Erythroblast (primary cell): Measurements from ENCODE around the gene ZFP82.

Source experiments
- GATA1 ChIP-seq: IDR thresholded peaks from 2 replicates; pipeline ENCODE4 v1.6.1; 2011; ENCODE audit warnings: low read depth, mild to moderate bottlenecking, control low read depth, low read length, moderate library complexity
- POLR2A ChIP-seq: IDR thresholded peaks from 2 replicates; pipeline ENCODE4 v1.6.1; 2011; ENCODE audit warnings: mild to moderate bottlenecking, low read length

DNA sequence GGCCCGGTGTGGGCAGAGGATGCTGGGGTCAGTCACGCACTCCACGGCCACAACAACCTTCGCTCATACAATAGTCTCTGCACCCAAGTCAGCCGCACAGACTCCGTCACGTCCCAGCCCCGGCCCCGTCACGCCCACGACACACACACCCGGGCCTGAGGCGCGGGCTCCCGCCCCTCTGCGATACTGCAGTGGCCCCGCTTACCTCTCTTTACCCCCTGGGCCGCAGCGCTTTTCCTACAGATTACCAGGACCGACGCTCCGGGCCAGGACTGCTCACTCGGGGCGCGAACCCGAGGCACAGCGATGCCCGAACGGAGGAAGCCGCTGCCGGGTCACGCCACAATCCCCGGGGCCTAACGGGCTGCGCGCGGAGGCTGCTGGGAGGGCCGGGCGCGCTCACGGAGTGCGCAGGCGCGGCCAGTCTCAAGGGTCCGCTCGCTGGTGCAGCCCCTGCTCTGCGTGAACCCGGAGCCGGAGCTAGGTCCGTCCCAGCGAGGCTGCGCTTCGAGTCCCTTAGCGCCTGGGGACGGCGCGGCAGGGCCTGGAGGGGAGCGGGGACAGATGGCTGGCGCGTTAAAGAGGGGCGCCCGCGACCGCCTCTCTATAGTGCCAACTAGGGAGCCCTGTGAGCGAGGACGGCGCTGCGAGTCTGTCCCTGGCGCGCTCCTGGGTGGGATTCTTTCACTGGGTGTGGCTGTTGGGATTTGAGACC, at the start of gene ZFP82:
- TF ChIP-seq POLR2A (peak; percentile 45), GATA1 (no peak)
